IPS-18a (cell line): ENCODE measurements around the gene NAA30.
A peak's percentile ranks its signal among the peaks of the same experiment; 100 is the strongest.
"Not testable (repeated sequence)": the region's sequence is repeated elsewhere in the genome, so short reads cannot be mapped to it uniquely, and the experiment has no call there.

Source experiments
- H3K27ac ChIP-seq: one replicate; pipeline ENCODE4 v1.5.1; 2013; ENCODE audit warnings: low read length
- H3K27me3 ChIP-seq: one replicate; pipeline ENCODE4 v1.6.1; 2013; ENCODE audit warnings: mild to moderate bottlenecking, low read length; ENCODE audit not compliant: control insufficient read depth, insufficient read depth
- H3K36me3 ChIP-seq: one replicate; pipeline ENCODE4 v1.6.1; 2013; ENCODE audit warnings: low read depth, low read length; ENCODE audit not compliant: control insufficient read depth
- H3K4me1 ChIP-seq: one replicate; pipeline ENCODE4 v1.6.1; 2013; ENCODE audit warnings: low read depth, low read length; ENCODE audit not compliant: control insufficient read depth
- H3K4me3 ChIP-seq: one replicate; pipeline ENCODE4 v1.5.1; 2013; ENCODE audit warnings: low read length
- H3K9ac ChIP-seq: one replicate; pipeline ENCODE4 v1.6.1; 2013; ENCODE audit warnings: mild to moderate bottlenecking, low read length, moderate library complexity
- H3K9me3 ChIP-seq: one replicate; pipeline ENCODE4 v1.6.1; 2013; ENCODE audit warnings: low read depth, low read length; ENCODE audit not compliant: control insufficient read depth

The NAA30 gene

DNA sequence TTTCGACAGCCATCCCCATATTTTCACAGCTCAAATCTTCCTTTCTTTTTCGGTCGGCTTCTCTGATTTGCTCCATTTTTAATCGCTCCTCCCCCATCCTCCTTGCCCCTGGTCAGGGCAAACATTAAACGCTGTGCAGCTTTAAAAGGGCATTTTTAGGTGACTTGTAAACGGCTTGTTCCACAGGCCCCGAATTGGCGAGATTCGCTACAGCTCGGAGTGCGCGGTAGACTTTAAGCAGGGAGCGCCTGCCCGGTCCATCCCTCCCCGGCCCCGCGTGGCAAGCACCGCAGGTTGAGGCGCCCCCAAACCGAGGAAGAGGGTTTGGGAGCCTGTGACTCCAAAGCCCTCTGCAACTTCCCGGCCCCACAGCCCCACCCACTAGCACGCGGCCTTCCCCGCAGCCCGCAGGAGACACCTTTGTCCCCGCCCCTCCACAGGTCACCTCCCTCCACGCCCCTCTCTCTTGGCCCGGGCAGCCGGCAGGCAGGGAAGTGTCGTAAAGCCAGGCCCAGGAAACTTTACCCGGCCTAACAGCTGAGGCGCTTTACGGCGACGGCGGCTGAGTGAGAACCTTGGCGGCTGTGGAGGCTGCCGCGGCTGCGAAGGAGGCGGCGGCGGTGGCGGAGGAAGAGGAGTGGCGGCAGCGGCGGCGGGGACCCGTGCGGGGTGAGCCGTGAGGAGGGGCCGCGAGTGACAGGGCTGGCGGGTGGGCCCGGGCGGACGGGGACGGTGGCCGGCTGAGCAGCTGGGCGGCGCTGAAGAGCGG, at the start of gene NAA30:
NAA30 (plus strand) TSS at position 550 of the 769 bp plus-strand sequence. CDS start 372 bp downstream, outside the sequence.
- Histone ChIP-seq H3K27me3 (no peaks in the 10 kb centered on the region), H3K9ac (peak within 1 kb of the TSS; percentile 83), H3K9me3 (no peaks in the 10 kb centered on the region), H3K4me3 (peak within 1 kb of the TSS; percentile 86), H3K4me1 (peaks cover 22% of the 10 kb centered on the region), H3K27ac (peak within 1 kb of the TSS; percentile 52), H3K36me3 (peaks cover 7% of the 10 kb centered on the region)

GRCh38 chr14:57343545-57344297, 46.7 kb upstream of the NAA30 start:
- H3K27ac ChIP-seq, H3K36me3 ChIP-seq, H3K9me3 ChIP-seq, H3K4me1 ChIP-seq, H3K27me3 ChIP-seq, H3K9ac ChIP-seq: not testable (repeated sequence)
- H3K4me3 ChIP-seq = peak overlapping the region; percentile 55

- Histone ChIP-seq H3K36me3 (no peaks in the 10 kb centered on the region), H3K27ac (no peak overlapping the region), H3K27me3 (no peaks in the 10 kb centered on the region), H3K9me3 (no peaks in the 10 kb centered on the region), H3K9ac (no peak overlapping the region), H3K4me1 (no peaks in the 10 kb centered on the region), H3K4me3 (no peak overlapping the region)
These were observed 45.3 kb upstream of the NAA30 start for GRCh38 chr14:57345106-57345505.

- no peaks in the 10 kb centered on the region for H3K4me1 ChIP-seq
- no peak overlapping the region for H3K27ac ChIP-seq
- no peaks in the 10 kb centered on the region for H3K36me3 ChIP-seq
- H3K4me3 ChIP-seq = no peak overlapping the region
- H3K27me3 ChIP-seq = no peaks in the 10 kb centered on the region
- H3K9ac ChIP-seq = no peak overlapping the region
- no peaks in the 10 kb centered on the region for H3K9me3 ChIP-seq
These were observed 43.6 kb upstream of the NAA30 start for GRCh38 chr14:57346741-57347140.

DNA sequence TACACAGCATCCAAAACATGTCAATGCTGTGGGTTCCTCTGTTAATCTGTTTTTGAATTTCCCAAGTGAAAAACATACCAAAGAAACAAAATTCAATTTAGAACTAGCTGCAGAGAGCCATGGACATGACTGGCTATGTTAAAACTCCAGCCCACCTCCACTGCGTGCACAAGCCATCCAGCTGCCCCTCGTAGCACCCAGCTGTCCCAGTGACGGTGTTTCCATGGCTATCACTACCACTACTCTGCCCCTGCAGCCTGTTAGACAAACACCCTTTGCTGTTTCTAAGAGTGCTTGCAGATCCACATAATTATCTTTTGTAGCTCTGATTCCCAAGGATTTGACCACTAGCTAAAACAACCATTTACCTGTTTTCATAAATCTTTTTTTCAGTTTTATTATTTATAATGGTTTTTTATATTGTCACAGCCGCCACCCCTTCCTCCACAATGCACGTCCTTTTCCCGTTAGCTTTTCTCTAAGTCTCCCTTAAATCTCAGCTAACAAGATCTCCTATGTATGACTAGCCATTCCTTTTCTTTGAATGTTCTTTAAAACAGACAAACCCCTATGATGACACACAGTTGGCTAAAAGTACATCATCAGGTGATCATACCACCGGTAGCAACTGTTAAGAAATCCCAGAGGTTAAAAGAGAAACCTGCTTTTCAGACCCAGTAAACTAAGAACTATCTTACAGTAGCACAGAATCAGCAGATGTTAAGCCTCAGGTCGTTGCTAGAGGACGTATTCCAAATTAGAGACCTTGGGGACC, 37.8 kb upstream of the NAA30 start:
- H3K4me3 ChIP-seq = no peak overlapping the region
- no peaks in the 10 kb centered on the region for H3K36me3 ChIP-seq
- no peaks in the 10 kb centered on the region for H3K4me1 ChIP-seq
- no peaks in the 10 kb centered on the region for H3K9me3 ChIP-seq
- no peak overlapping the region for H3K27ac ChIP-seq
- H3K9ac ChIP-seq = no peak overlapping the region
- no peaks in the 10 kb centered on the region for H3K27me3 ChIP-seq

- H3K9ac ChIP-seq = no peak overlapping the region
- H3K27me3 ChIP-seq = no peaks in the 10 kb centered on the region
- H3K27ac ChIP-seq = no peak overlapping the region
- H3K4me1 ChIP-seq = no peaks in the 10 kb centered on the region
- H3K9me3 ChIP-seq = no peaks in the 10 kb centered on the region
- no peaks in the 10 kb centered on the region for H3K36me3 ChIP-seq
- H3K4me3 ChIP-seq = no peak overlapping the region
These were observed 35.1 kb upstream of the NAA30 start for GRCh38 chr14:57355081-57355800.

DNA sequence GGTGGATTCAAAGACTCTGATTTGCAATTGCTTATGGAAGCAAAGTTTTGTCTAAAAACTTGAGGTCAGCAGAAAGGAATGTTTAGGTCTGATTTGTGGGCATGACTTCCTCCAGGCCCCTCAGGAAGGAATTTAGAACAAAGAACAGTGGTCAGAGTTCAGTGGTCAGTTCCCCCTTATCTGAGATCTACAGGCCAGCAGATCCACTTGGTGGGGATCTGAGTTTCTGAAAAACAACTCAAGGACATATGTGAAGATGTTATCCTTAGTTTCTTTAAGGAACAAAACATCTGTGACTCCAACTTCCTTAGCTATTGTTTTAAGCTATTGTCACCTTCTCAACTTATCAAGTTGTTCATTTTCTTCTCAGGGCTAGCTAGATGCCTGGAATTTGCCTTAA, 28.0 kb upstream of the NAA30 start:
- no peaks in the 10 kb centered on the region for H3K9me3 ChIP-seq
- no peak overlapping the region for H3K9ac ChIP-seq
- no peaks in the 10 kb centered on the region for H3K36me3 ChIP-seq
- H3K27ac ChIP-seq = no peak overlapping the region
- H3K27me3 ChIP-seq = no peaks in the 10 kb centered on the region
- peaks cover 10% of the 10 kb centered on the region for H3K4me1 ChIP-seq
- no peak overlapping the region for H3K4me3 ChIP-seq

- no peaks in the 10 kb centered on the region for H3K36me3 ChIP-seq
- no peak overlapping the region for H3K27ac ChIP-seq
- H3K9me3 ChIP-seq = no peaks in the 10 kb centered on the region
- no peaks in the 10 kb centered on the region for H3K27me3 ChIP-seq
- peaks cover 10% of the 10 kb centered on the region for H3K4me1 ChIP-seq
- peak overlapping the region; percentile 17 for H3K4me3 ChIP-seq
- no peak overlapping the region for H3K9ac ChIP-seq
These were observed 25.5 kb upstream of the NAA30 start for GRCh38 chr14:57364659-57365450.

DNA sequence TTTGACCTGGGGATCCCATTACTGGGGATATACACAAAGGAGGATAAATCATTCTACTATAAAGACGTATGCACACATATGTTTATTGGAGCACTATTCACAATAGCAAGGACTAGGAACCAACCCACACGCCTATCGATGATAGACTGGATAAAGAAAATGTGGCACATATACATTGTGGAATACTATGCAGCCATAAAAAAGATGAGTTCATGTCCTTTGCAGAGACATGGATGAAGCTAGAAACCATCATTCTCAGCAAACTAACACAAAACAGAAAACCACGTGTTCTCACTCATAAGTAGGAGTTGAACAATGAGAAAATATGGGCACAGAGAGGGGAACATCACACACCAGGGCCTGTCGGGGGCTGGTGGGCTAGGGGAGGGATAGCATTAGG, 20.2 kb upstream of the NAA30 start:
- not testable (repeated sequence) for H3K4me1 ChIP-seq, H3K27me3 ChIP-seq, H3K4me3 ChIP-seq, H3K36me3 ChIP-seq, H3K9me3 ChIP-seq, H3K9ac ChIP-seq, H3K27ac ChIP-seq

- Histone ChIP-seq H3K36me3 (no peaks in the 10 kb centered on the region), H3K9me3 (no peaks in the 10 kb centered on the region), H3K9ac (no peak overlapping the region), H3K27me3 (no peaks in the 10 kb centered on the region), H3K27ac (no peak overlapping the region), H3K4me1 (no peaks in the 10 kb centered on the region), H3K4me3 (no peak overlapping the region)
These were observed 19.4 kb upstream of the NAA30 start for GRCh38 chr14:57371013-57371412.
